CD4-positive, alpha-beta T cell (primary cell): ENCODE data around the gene GZMB. TPM values are rescaled to one million over a fixed set of nuclear protein-coding genes. Genes with fewer than 3 reads are reported as not detected.
A peak's percentile ranks its signal among the peaks of the same experiment; 100 is the strongest.

ENCODE experiments used
- ATAC-seq: fragments of 200-7000 bp; cut with Tn5 transposase; one replicate; pipeline ENCODE4 v1.10.0; 2022; ENCODE audit warnings: mild to moderate bottlenecking; ENCODE audit not compliant: poor library complexity
- CTCF ChIA-PET: fragments of 350-600 bp; sonication (Branson Sonifier 250); formaldehyde crosslinking; loops from one replicate; lab custom pipeline; 2021; ENCODE audit warnings: antibody characterized with exemption, inconsistent platforms; lab: Charles Lee
- POLR2A ChIA-PET: fragments of 350-600 bp; sonication (Branson Sonifier 250); formaldehyde crosslinking; loops from one replicate; lab custom pipeline; 2021; ENCODE audit warnings: antibody characterized with exemption, inconsistent platforms; lab: Charles Lee
- DNase-seq, 14 experiments: peaks; one replicate each; pipeline ENCODE4 v3.0.0-alpha.2; 2013 to 2020; ENCODE audit warnings: mixed read lengths in 2 of 14
- H3K27ac ChIP-seq, 2 donors: one replicate each; pipeline versions ENCODE4 v1.5.1 to v1.7.0; 2013; ENCODE audit warnings: low read length in 2 of 2, low read depth in 1 of 2, mild to moderate bottlenecking in 1 of 2
- H3K27me3 ChIP-seq, 2 experiments: 1 replicate in 1 of 2; 2 replicates in 1 of 2; pipeline versions ENCODE4 v1.6.1 to v1.7.0; 2013; ENCODE audit warnings: low read length in 2 of 2, control low read depth in 1 of 2, mild to moderate bottlenecking in 1 of 2, moderate library complexity in 1 of 2; ENCODE audit not compliant: insufficient read depth in 2 of 2, control insufficient read depth in 1 of 2
- H3K36me3 ChIP-seq: one replicate; pipeline ENCODE4 v1.6.1; 2013; ENCODE audit warnings: low read length, control low read depth; ENCODE audit not compliant: insufficient read depth
- H3K4me1 ChIP-seq: one replicate; pipeline ENCODE4 v1.6.1; 2013; ENCODE audit warnings: low read length, control low read depth; ENCODE audit not compliant: insufficient read depth
- H3K4me3 ChIP-seq: one replicate; pipeline ENCODE4 v1.5.1; 2013; ENCODE audit warnings: mild to moderate bottlenecking, low read length, moderate library complexity
- H3K9me3 ChIP-seq, 2 experiments: 1 replicate in 1 of 2; 2 replicates in 1 of 2; pipeline versions ENCODE4 v1.6.1 to v1.7.0; 2013; ENCODE audit warnings: low read length in 2 of 2, mild to moderate bottlenecking in 2 of 2, control low read depth in 1 of 2, moderate library complexity in 1 of 2; ENCODE audit not compliant: control insufficient read depth in 1 of 2, insufficient read depth in 1 of 2
- H3K27ac Mint-ChIP-seq: one replicate; pipeline ENCODE4 v1.8.0; 2020; ENCODE audit warnings: mixed read lengths
- H3K27me3 Mint-ChIP-seq: one replicate; pipeline ENCODE4 v1.8.0; 2021; ENCODE audit warnings: mixed read lengths
- H3K36me3 Mint-ChIP-seq: one replicate; pipeline ENCODE4 v1.8.0; 2021; ENCODE audit warnings: low read depth, mixed read lengths
- H3K4me1 Mint-ChIP-seq: one replicate; pipeline ENCODE4 v1.8.0; 2021; ENCODE audit warnings: low read depth, mixed read lengths
- H3K4me3 Mint-ChIP-seq: one replicate; pipeline ENCODE4 v1.8.0; 2020; ENCODE audit warnings: mild to moderate bottlenecking, mixed read lengths
- H3K9me3 Mint-ChIP-seq: one replicate; pipeline ENCODE4 v1.8.0; 2020; ENCODE audit warnings: mixed read lengths
- intact Hi-C, 2 experiments: fragments of 100-400 bp; cut with DNase I in 1 of 2; cut with micrococcal nuclease in 1 of 2; formaldehyde crosslinking; loops; one replicate each; pipeline versions ENCODE4 v1.15.1 to v1.9.0; 2023 to 2025; cut with DNase I, micrococcal nuclease
- total RNA-seq, 174 experiments: library from RNA in 2 of 174; stranded (reverse) in 2 of 174; gene quantifications; one replicate each; pipeline ENCODE4 v1.2.3 and lab custom pipeline; 2021 to 2026
- TF ChIP-seq, protein P1 (sequence below): fragments of 200-600 bp; IDR thresholded peaks from one replicate; pipeline ENCODE4 v1.8.0; 2022; ENCODE audit warnings: antibody characterized with exemption, mild to moderate bottlenecking

Gene GZMB
- total RNA-seq, 2 experiments from 2014 or later, result 2.4 to 2.9 TPM

DNA sequence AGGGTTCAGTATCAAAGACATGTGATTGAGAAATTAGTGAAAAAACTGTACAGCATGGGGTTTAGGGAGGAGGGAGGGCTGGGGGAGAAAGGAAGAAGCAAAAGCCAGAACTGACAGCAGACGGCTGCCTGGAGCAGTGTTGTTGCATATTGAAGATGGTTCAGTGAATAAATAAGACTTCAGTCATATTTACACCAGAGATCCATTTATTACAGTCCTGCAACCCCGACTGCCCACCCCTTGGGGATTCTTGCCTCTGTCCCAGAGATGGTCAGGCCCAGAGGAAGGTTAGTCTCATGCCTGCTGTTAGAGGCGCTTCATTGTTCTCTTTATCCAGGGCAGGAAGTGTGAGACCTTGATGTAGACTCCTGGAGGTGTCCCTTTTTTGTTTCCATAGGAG, 27.7 kb downstream of the GZMB start:
- no peak for DNase-seq
- H3K27ac ChIP-seq, result no peak overlapping the region
- TF ChIP-seq, protein P1, sequence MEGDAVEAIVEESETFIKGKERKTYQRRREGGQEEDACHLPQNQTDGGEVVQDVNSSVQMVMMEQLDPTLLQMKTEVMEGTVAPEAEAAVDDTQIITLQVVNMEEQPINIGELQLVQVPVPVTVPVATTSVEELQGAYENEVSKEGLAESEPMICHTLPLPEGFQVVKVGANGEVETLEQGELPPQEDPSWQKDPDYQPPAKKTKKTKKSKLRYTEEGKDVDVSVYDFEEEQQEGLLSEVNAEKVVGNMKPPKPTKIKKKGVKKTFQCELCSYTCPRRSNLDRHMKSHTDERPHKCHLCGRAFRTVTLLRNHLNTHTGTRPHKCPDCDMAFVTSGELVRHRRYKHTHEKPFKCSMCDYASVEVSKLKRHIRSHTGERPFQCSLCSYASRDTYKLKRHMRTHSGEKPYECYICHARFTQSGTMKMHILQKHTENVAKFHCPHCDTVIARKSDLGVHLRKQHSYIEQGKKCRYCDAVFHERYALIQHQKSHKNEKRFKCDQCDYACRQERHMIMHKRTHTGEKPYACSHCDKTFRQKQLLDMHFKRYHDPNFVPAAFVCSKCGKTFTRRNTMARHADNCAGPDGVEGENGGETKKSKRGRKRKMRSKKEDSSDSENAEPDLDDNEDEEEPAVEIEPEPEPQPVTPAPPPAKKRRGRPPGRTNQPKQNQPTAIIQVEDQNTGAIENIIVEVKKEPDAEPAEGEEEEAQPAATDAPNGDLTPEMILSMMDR, result no peak
- H3K4me3 ChIP-seq, result no peak overlapping the region
- H3K4me1 ChIP-seq, result peaks cover 19% of the 10 kb centered on the region
- peaks cover 16% of the 10 kb centered on the region for H3K27me3 Mint-ChIP-seq
- peaks cover 4% of the 10 kb centered on the region for H3K4me1 Mint-ChIP-seq
- H3K27me3 ChIP-seq, result no peaks in the 10 kb centered on the region
- no peaks in the 10 kb centered on the region for H3K36me3 ChIP-seq
- H3K9me3 ChIP-seq, result no peaks in the 10 kb centered on the region
- intact Hi-C loops, result no loop called here
- ChIA-PET CTCF (interaction anchor here (1.2 to 2.2 kb wide), 3 partner anchors 9 to 104 kb away, joined by 6 to 10 read pairs (median 9); no protein-coding TSS in a partner anchor), POLR2A (no interaction called here)
- ATAC-seq, result no peak
- no peak overlapping the region for H3K27ac Mint-ChIP-seq
- no peaks in the 10 kb centered on the region for H3K9me3 Mint-ChIP-seq
- no peaks in the 10 kb centered on the region for H3K36me3 Mint-ChIP-seq
- H3K4me3 Mint-ChIP-seq, result no peak overlapping the region

DNA sequence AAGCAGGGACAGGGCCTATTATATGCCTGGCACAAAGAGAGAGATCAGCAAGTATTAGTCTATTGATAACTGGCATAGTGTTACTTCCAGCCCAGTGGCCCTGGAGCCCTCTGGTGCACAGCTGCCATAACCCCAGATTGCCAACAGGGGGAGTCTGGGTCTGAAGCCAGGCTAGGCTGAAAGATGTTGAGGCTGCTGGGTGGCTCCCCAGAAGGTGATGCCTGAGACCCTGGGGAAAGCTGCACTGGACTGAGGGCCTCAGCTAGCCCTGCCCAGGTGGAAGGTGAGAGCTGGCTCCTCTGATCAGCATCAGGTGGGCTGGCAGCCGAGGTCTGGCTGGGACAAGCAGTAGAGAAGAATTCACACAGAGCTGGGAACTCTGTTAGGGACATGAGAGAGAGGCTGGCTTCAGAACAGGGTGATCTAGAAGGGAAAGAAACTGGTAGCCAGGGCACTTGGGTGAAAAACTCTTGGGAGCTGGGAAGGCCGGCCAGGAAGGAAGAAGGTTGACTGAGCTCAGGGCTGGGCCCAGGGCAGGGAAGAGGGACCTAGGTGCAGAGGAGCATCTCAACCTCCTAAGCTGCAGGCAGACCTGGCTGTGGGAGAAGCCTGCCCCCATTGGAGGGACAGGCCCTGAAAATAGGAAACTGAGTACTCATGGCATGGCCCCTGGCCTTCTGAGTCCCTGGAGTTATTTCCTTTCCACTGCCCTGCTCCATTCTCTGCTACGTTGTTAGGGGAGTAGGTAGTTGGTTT, 28.4 kb downstream of the GZMB start:
- TF ChIP-seq, protein P1, result peak; percentile 86
- Histone ChIP-seq H3K27me3 (peaks cover 0 to 5% of the 10 kb centered on the region in 2 experiments), H3K36me3 (no peaks in the 10 kb centered on the region), H3K4me1 (peaks cover 19% of the 10 kb centered on the region), H3K27ac (no peak overlapping the region), H3K4me3 (no peak overlapping the region), H3K9me3 (peaks cover 0 to 1% of the 10 kb centered on the region in 2 experiments)
- no peaks in the 10 kb centered on the region for H3K36me3 Mint-ChIP-seq
- no peak overlapping the region for H3K27ac Mint-ChIP-seq
- no peaks in the 10 kb centered on the region for H3K9me3 Mint-ChIP-seq
- CTCF ChIA-PET, result interaction anchor here (0.6 to 2.2 kb wide), 6 partner anchors 10 to 613 kb away, joined by 3 to 10 read pairs (median 4); no protein-coding TSS in a partner anchor
- peaks cover 4% of the 10 kb centered on the region for H3K4me1 Mint-ChIP-seq
- peak; percentile 21 to 72 (median 54) for DNase-seq
- intact Hi-C loops, result loop anchor here (1.0 kb wide), 1 partner anchor 74 kb away; no protein-coding TSS in a partner anchor
- POLR2A ChIA-PET, result interaction anchor here (1.1 kb wide), 2 partner anchors 68 to 69 kb away, joined by 3 read pairs; no protein-coding TSS in a partner anchor
- H3K4me3 Mint-ChIP-seq, result no peak overlapping the region
- H3K27me3 Mint-ChIP-seq, result peaks cover 19% of the 10 kb centered on the region
- peak; percentile 71 for ATAC-seq

DNA sequence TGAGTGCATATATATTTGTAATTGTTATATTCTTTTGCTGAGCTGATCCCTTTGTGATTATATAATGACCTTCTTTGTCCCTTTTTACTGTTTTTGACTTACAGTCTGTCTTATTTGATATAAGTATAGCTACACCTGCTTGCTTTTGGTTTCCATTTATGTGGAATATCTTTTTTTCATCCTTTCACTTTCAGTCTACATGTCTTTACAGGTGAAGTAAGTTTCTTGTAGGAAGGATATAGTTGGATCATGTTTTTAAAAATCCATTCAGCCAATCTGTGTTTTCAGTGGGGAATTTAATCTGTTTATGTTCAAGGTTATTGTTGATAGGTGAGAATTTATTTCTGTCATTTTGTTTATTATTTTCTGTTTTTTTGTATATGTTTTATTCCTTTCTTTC, 36.6 kb downstream of the GZMB start:
- Mint-ChIP-seq H3K4me3 (no peak overlapping the region), H3K36me3 (peaks cover 11% of the 10 kb centered on the region), H3K27me3 (peaks cover 18% of the 10 kb centered on the region), H3K4me1 (no peaks in the 10 kb centered on the region), H3K9me3 (peaks cover 18% of the 10 kb centered on the region), H3K27ac (no peak overlapping the region)
- no peaks in the 10 kb centered on the region for H3K4me1 ChIP-seq
- H3K36me3 ChIP-seq, result no peaks in the 10 kb centered on the region
- H3K4me3 ChIP-seq, result no peak overlapping the region
- peaks cover 0 to 6% of the 10 kb centered on the region in 2 experiments for H3K27me3 ChIP-seq
- H3K9me3 ChIP-seq, result peaks cover 16 to 29% of the 10 kb centered on the region in 2 experiments
- no peak overlapping the region for H3K27ac ChIP-seq
- DNase-seq (no peak), ATAC-seq (no peak)
- ChIA-PET POLR2A (no interaction called here), CTCF (no interaction called here)
- intact Hi-C loops, result no loop called here
- TF ChIP-seq, protein P1, result no peak
